Activated CD8-positive, alpha-beta memory T cell treated with anti-CD3 and anti-CD28 coated beads, Interleukin-2, amount 10 ng/mL, durations not matched to agents 7 days and 5 days (primary cell): ENCODE measurements around the gene SRP14. TPM values are rescaled to one million over a fixed set of nuclear protein-coding genes. Genes with fewer than 3 reads are reported as not detected.
"Not testable (repeated sequence)": the region's sequence is repeated elsewhere in the genome, so short reads cannot be mapped to it uniquely, and the experiment has no call there.

Source experiments
- ATAC-seq: fragments of 150-1000 bp; cut with Tn5 transposase; one replicate; pipeline ENCODE4 v1.10.0; 2021; ENCODE audit warnings: moderate library complexity
- CTCF ChIA-PET: fragments of 350-600 bp; sonication (Branson Sonifier 250); formaldehyde crosslinking; loops from one replicate; lab custom pipeline; 2021; ENCODE audit warnings: antibody characterized with exemption; lab: Charles Lee
- DNase-seq: peaks from one replicate; pipeline ENCODE4 v3.0.0-alpha.2; 2020
- H3K27ac Mint-ChIP-seq: one replicate; pipeline ENCODE4 v1.8.0; 2021; ENCODE audit warnings: mild to moderate bottlenecking, mixed read lengths
- H3K27me3 Mint-ChIP-seq: one replicate; pipeline ENCODE4 v1.8.0; 2021; ENCODE audit warnings: mixed read lengths
- H3K36me3 Mint-ChIP-seq: one replicate; pipeline ENCODE4 v1.8.0; 2021; ENCODE audit warnings: mild to moderate bottlenecking, mixed read lengths
- H3K4me1 Mint-ChIP-seq: one replicate; pipeline ENCODE4 v1.8.0; 2021; ENCODE audit warnings: mixed read lengths
- H3K4me3 Mint-ChIP-seq: one replicate; pipeline ENCODE4 v1.8.0; 2021; ENCODE audit warnings: mild to moderate bottlenecking, moderate library complexity, mixed read lengths
- H3K9me3 Mint-ChIP-seq: one replicate; pipeline ENCODE4 v1.8.0; 2022; ENCODE audit warnings: low read depth, mixed read lengths
- total RNA-seq, 2 experiments: library from RNA; stranded (reverse); gene quantifications; one replicate each; pipeline ENCODE4 v1.2.3, GENCODE V29; 2021

Gene SRP14
- total RNA-seq, 2 experiments from 2014 or later = 150 to 160 TPM

GRCh38 chr15:40042791-40043320 is 3.9 kb upstream of the SRP14 start:
- H3K4me3 Mint-ChIP-seq = no peak overlapping the region
- no peak overlapping the region for H3K27ac Mint-ChIP-seq
- CTCF ChIA-PET = interaction anchor here (7.9 to 14.5 kb wide), 2 partner anchors 62 to 231 kb away, joined by 107 to 324 read pairs; partner anchors contain the start of gene BMF

GRCh38 chr15:40040770-40041169 is 1.8 kb upstream of the SRP14 start:
- Mint-ChIP-seq H3K36me3 (peaks cover 28% of the 10 kb centered on the region), H3K9me3 (no peaks in the 10 kb centered on the region), H3K4me3 (no peak overlapping the region), H3K27me3 (no peaks in the 10 kb centered on the region), H3K27ac (peak overlapping the region; percentile 77), H3K4me1 (peaks cover 59% of the 10 kb centered on the region)
- no peak for ATAC-seq
- CTCF ChIA-PET = interaction anchor here (1.2 to 14.5 kb wide), 6 partner anchors 8 to 240 kb away, joined by 4 to 324 read pairs (median 8); partner anchors contain the start of gene BMF
- no peak for DNase-seq

More at GRCh38 chr15:40042791-40043320, 3.9 kb upstream of the SRP14 start:
- DNase-seq (no peak), ATAC-seq (no peak)
- Mint-ChIP-seq H3K36me3 (peaks cover 15% of the 10 kb centered on the region), H3K27me3 (no peaks in the 10 kb centered on the region), H3K4me1 (peaks cover 60% of the 10 kb centered on the region), H3K9me3 (no peaks in the 10 kb centered on the region)

DNA sequence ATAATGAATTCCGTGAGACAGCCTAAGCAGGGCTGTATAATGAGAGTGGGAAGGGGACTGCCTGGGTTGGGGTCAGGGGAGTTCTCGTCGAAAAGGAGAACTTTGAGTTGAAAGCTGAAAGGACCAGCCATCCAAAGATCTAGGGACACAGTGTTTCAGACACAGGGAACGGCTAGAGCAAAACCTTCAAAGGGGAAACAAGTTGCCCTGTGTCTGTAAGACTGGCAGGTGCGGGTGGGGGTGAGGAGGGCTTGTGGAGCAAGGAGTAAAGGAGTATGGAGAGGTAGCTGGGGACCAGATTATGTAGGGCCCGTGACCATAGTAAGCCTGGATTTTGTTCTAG is 1.3 kb upstream of the SRP14 start:
- ATAC-seq (no peak), DNase-seq (no peak)
- peaks cover 56% of the 10 kb centered on the region for H3K4me1 Mint-ChIP-seq
- peak overlapping the region; percentile 77 for H3K27ac Mint-ChIP-seq
- H3K36me3 Mint-ChIP-seq = peaks cover 32% of the 10 kb centered on the region
- peak overlapping the region; percentile 85 for H3K4me3 Mint-ChIP-seq
- CTCF ChIA-PET = interaction anchor here (0.9 to 14.5 kb wide), 11 partner anchors 8 to 297 kb away, joined by 3 to 324 read pairs (median 5); partner anchors contain the start of genes BMF and FSIP1
- no peaks in the 10 kb centered on the region for H3K9me3 Mint-ChIP-seq
- no peaks in the 10 kb centered on the region for H3K27me3 Mint-ChIP-seq

- peak overlapping the region; percentile 85 for H3K4me3 Mint-ChIP-seq
- ATAC-seq = no peak
- DNase-seq = no peak
- no peaks in the 10 kb centered on the region for H3K27me3 Mint-ChIP-seq
- H3K36me3 Mint-ChIP-seq = peaks cover 41% of the 10 kb centered on the region
- CTCF ChIA-PET = interaction anchor here (0.8 to 14.5 kb wide), 8 partner anchors 9 to 253 kb away, joined by 3 to 324 read pairs (median 6); partner anchors contain the start of gene BMF
- H3K27ac Mint-ChIP-seq = peak overlapping the region; percentile 94
- no peaks in the 10 kb centered on the region for H3K9me3 Mint-ChIP-seq
- H3K4me1 Mint-ChIP-seq = peaks cover 50% of the 10 kb centered on the region
Measured at GRCh38 chr15:40038275-40038637, 725 bp downstream of the SRP14 start.

DNA sequence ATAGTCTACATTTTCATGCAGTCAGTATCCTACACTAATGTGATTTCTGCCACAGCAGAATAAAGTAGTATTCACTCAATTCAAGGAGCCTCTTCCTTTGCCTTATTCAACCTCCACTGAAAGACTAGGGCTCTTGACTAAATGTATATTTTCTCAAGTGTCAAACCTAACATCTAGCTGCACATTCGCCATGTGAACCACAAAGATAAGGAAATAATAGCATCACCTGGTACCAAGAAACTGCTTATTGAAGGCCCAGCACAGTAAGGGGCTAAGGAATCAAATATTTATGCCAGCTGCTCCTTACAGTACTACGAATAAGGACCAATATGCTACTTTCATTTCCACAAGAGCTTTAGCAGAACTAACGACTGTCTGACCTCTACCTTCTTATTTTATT is 1.3 kb downstream of the SRP14 start:
- CTCF ChIA-PET = interaction anchor here (0.8 to 14.5 kb wide), 9 partner anchors 8 to 241 kb away, joined by 3 to 324 read pairs (median 7); partner anchors contain the start of gene BMF
- peak overlapping the region; percentile 85 for H3K4me3 Mint-ChIP-seq
- H3K36me3 Mint-ChIP-seq = peaks cover 43% of the 10 kb centered on the region
- H3K27me3 Mint-ChIP-seq = no peaks in the 10 kb centered on the region
- ATAC-seq (no peak), DNase-seq (no peak)
- peak overlapping the region; percentile 94 for H3K27ac Mint-ChIP-seq
- peaks cover 50% of the 10 kb centered on the region for H3K4me1 Mint-ChIP-seq
- H3K9me3 Mint-ChIP-seq = no peaks in the 10 kb centered on the region

GRCh38 chr15:40035182-40035581 is 3.8 kb downstream of the SRP14 start:
- H3K4me3 Mint-ChIP-seq, H3K9me3 Mint-ChIP-seq, H3K27me3 Mint-ChIP-seq, ATAC-seq, DNase-seq, H3K27ac Mint-ChIP-seq: not testable (repeated sequence)
- CTCF ChIA-PET = interaction anchor here (1.2 to 1.8 kb wide), 6 partner anchors 10 to 323 kb away, joined by 3 to 6 read pairs (median 4); partner anchors contain the start of gene DISP2
- Mint-ChIP-seq H3K4me1 (peaks cover 39% of the 10 kb centered on the region), H3K36me3 (peaks cover 58% of the 10 kb centered on the region)

- no peak for ATAC-seq
- Mint-ChIP-seq H3K9me3 (no peaks in the 10 kb centered on the region), H3K36me3 (peaks cover 58% of the 10 kb centered on the region), H3K4me3 (no peak overlapping the region), H3K27me3 (no peaks in the 10 kb centered on the region), H3K27ac (no peak overlapping the region), H3K4me1 (peaks cover 35% of the 10 kb centered on the region)
- CTCF ChIA-PET = interaction anchor here (0.7 to 1.8 kb wide), 9 partner anchors 11 to 247 kb away, joined by 3 to 6 read pairs (median 3); no protein-coding TSS in a partner anchor
- DNase-seq = no peak
Measured at GRCh38 chr15:40034186-40034946, 4.6 kb downstream of the SRP14 start.

- no peaks in the 10 kb centered on the region for H3K27me3 Mint-ChIP-seq
- H3K9me3 Mint-ChIP-seq = no peaks in the 10 kb centered on the region
- no peak overlapping the region for H3K27ac Mint-ChIP-seq
- peaks cover 46% of the 10 kb centered on the region for H3K36me3 Mint-ChIP-seq
- no peak for DNase-seq
- no peak for ATAC-seq
- CTCF ChIA-PET = interaction anchor here (1.0 to 1.9 kb wide), 2 partner anchors 15 to 73 kb away, joined by 4 to 5 read pairs; no protein-coding TSS in a partner anchor
- H3K4me1 Mint-ChIP-seq = peaks cover 23% of the 10 kb centered on the region
- H3K4me3 Mint-ChIP-seq = no peak overlapping the region
Measured at GRCh38 chr15:40032125-40032839, 6.7 kb downstream of the SRP14 start.

DNA sequence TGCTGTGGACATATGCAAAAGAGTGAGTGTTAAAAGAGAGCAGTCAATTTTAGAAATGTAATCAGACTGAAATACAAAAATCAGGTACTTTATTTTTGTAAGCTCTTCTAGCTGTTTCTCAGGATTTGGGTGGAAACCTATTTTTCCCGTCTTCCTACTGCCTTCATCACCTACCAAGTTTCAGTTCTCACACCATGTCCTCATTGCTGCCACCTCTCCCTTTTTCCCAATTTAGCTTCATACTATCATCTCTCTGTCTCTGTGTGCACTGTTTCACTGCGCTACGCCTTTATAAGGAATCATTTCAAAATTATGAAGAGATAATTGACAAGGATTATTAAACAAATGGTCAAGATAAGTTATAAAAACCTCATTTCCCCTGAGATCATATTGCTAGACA is 7.7 kb downstream of the SRP14 start:
- Mint-ChIP-seq H3K27me3 (no peaks in the 10 kb centered on the region), H3K4me1 (peaks cover 15% of the 10 kb centered on the region), H3K27ac (no peak overlapping the region), H3K36me3 (peaks cover 39% of the 10 kb centered on the region), H3K4me3 (no peak overlapping the region), H3K9me3 (no peaks in the 10 kb centered on the region)
- CTCF ChIA-PET = interaction anchor here (1.9 kb wide), 1 partner anchor 16 kb away, joined by 5 read pairs; no protein-coding TSS in a partner anchor
- no peak for DNase-seq
- ATAC-seq = no peak

- Mint-ChIP-seq H3K27me3 (no peaks in the 10 kb centered on the region), H3K27ac (no peak overlapping the region), H3K4me1 (peaks cover 8% of the 10 kb centered on the region), H3K4me3 (no peak overlapping the region), H3K36me3 (peaks cover 31% of the 10 kb centered on the region), H3K9me3 (no peaks in the 10 kb centered on the region)
- DNase-seq (no peak), ATAC-seq (no peak)
- CTCF ChIA-PET = interaction anchor here (0.5 to 1.8 kb wide), 5 partner anchors 7 to 280 kb away, joined by 3 to 7 read pairs (median 4); no protein-coding TSS in a partner anchor
Measured at GRCh38 chr15:40029979-40030893, 8.7 kb downstream of the SRP14 start.

- H3K27me3 Mint-ChIP-seq = no peaks in the 10 kb centered on the region
- H3K4me3 Mint-ChIP-seq = no peak overlapping the region
- no peaks in the 10 kb centered on the region for H3K4me1 Mint-ChIP-seq
- ATAC-seq (no peak), DNase-seq (no peak)
- CTCF ChIA-PET = interaction anchor here (1.6 to 1.8 kb wide), 3 partner anchors 9 to 11 kb away, joined by 4 to 7 read pairs (median 4); no protein-coding TSS in a partner anchor
- H3K27ac Mint-ChIP-seq = no peak overlapping the region
- no peaks in the 10 kb centered on the region for H3K9me3 Mint-ChIP-seq
- peaks cover 23% of the 10 kb centered on the region for H3K36me3 Mint-ChIP-seq
Measured at GRCh38 chr15:40028853-40029252, 10.1 kb downstream of the SRP14 start.

DNA sequence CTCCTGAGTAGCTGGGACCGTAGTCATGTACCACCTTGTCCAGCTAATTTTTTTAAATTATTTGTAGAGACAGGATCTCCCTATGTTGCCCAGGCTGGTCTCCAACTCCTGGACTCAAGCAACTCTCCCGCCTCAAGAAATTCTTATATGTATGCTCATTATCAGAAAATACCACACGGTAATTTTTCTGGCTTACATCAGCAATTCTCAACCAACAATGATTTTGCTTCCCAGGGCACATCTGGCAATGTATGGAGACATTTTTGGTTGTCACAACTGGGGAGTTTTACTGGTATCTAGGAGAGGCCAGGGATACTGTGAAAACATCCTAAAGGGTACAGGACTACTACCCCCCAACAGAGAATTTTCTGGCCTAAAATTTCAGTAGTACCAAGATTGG is 10.8 kb downstream of the SRP14 start:
- CTCF ChIA-PET = no interaction called here
- no peak for ATAC-seq

More for the DNA sequence above, 10.8 kb downstream of the SRP14 start:
- Mint-ChIP-seq H3K4me1 (no peaks in the 10 kb centered on the region), H3K27me3 (no peaks in the 10 kb centered on the region), H3K27ac (no peak overlapping the region), H3K9me3 (no peaks in the 10 kb centered on the region), H3K36me3 (peaks cover 26% of the 10 kb centered on the region), H3K4me3 (no peak overlapping the region)
- DNase-seq = no peak
